Measurements from ENCODE around the gene LGR4. TPM values are rescaled to one million over a fixed set of nuclear protein-coding genes. Genes with fewer than 3 reads are reported as not detected.

The LGR4 gene
- total and polyA plus RNA-seq, 2 of the 13 experiments (the other 11 are each of a cell fraction or from before 2014, with no cell fraction given), result 42.1 to 68.7 TPM

DNA sequence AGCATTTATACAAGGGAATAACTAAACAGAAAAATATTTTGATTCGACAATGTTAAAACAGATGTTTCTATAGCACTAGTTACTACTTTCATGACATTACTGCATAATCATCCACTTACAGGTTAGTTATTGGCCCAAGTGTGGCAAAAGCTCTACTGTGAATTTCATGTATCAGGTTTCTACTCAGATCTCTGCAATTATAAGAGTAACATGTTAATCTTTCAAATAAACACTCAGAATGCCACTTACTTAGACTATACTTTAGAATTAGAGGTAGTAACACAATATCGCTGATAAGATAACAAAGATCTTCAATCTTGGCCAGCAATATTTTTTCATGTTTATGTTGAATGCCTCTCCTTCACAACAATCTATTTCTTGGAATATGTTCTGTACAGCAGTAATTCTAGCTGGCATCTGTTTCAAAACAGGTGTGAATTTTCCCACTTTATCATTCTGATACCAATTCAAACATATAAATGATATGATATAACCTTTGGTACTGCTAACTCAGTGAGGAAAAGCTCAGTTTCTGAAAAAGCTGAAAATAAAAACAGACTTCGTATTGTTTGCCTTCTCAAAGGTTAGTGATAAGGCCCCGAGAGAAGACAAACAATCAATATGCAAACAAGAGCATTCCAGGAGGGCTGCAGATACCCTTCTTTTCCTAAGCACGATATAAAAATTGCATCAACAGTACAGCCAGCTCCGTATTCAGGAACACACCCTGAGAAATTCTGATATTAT, 98.6 kb downstream of the LGR4 start (continued):
- TF ChIP-seq, protein P1, sequence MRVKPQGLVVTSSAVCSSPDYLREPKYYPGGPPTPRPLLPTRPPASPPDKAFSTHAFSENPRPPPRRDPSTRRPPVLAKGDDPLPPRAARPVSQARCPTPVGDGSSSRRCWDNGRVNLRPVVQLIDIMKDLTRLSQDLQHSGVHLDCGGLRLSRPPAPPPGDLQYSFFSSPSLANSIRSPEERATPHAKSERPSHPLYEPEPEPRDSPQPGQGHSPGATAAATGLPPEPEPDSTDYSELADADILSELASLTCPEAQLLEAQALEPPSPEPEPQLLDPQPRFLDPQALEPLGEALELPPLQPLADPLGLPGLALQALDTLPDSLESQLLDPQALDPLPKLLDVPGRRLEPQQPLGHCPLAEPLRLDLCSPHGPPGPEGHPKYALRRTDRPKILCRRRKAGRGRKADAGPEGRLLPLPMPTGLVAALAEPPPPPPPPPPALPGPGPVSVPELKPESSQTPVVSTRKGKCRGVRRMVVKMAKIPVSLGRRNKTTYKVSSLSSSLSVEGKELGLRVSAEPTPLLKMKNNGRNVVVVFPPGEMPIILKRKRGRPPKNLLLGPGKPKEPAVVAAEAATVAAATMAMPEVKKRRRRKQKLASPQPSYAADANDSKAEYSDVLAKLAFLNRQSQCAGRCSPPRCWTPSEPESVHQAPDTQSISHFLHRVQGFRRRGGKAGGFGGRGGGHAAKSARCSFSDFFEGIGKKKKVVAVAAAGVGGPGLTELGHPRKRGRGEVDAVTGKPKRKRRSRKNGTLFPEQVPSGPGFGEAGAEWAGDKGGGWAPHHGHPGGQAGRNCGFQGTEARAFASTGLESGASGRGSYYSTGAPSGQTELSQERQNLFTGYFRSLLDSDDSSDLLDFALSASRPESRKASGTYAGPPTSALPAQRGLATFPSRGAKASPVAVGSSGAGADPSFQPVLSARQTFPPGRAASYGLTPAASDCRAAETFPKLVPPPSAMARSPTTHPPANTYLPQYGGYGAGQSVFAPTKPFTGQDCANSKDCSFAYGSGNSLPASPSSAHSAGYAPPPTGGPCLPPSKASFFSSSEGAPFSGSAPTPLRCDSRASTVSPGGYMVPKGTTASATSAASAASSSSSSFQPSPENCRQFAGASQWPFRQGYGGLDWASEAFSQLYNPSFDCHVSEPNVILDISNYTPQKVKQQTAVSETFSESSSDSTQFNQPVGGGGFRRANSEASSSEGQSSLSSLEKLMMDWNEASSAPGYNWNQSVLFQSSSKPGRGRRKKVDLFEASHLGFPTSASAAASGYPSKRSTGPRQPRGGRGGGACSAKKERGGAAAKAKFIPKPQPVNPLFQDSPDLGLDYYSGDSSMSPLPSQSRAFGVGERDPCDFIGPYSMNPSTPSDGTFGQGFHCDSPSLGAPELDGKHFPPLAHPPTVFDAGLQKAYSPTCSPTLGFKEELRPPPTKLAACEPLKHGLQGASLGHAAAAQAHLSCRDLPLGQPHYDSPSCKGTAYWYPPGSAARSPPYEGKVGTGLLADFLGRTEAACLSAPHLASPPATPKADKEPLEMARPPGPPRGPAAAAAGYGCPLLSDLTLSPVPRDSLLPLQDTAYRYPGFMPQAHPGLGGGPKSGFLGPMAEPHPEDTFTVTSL (CRISPR knock-in tag; IDR thresholded peaks at IDR 0.05; ENCODE audit: borderline replicate concordance), result peak; percentile 95; the same call in 1 of the 2 replicates
- TF ChIP-seq, protein P2, sequence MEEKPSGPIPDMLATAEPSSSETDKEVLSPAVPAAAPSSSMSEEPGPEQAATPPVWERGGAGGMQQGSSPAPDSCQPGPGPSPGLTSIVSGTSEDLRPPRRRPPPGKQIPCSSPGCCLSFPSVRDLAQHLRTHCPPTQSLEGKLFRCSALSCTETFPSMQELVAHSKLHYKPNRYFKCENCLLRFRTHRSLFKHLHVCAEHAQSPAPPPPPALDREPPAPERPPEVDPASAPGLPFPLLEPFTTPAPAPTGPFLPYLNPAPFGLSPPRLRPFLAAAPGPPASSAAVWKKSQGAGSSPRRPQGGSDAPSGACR (CRISPR knock-in tag; IDR thresholded peaks at IDR 0.05), result peak; percentile 68; the same call in 1 of the 2 replicates
- TF ChIP-seq JUNB (CRISPR knock-in tag; IDR thresholded peaks at IDR 0.05; ENCODE audit: borderline replicate concordance) (no peak), REL (CRISPR knock-in tag; conservative IDR thresholded peaks at IDR 0.05) (no peak), SIX4 (CRISPR knock-in tag; IDR thresholded peaks at IDR 0.05) (peak; percentile 38; the same call in 1 of the 2 replicates), FOXC1 (CRISPR knock-in tag; IDR thresholded peaks at IDR 0.05; ENCODE audit: borderline replicate concordance) (no peak), KLF6 (CRISPR knock-in tag; IDR thresholded peaks at IDR 0.05) (peak; percentile 35; the same call in 1 of the 2 replicates), NCOA1 (CRISPR knock-in tag; IDR thresholded peaks at IDR 0.05) (no peak), MIXL1 (CRISPR knock-in tag; IDR thresholded peaks at IDR 0.05) (peak; percentile 67; the same call in 1 of the 2 replicates), TBX2 (CRISPR knock-in tag; IDR thresholded peaks at IDR 0.05; ENCODE audit: borderline replicate concordance) (peak; percentile 79), NCOA2 (CRISPR knock-in tag; IDR thresholded peaks at IDR 0.05) (peak; percentile 91), HDAC2 (CRISPR knock-in tag; IDR thresholded peaks at IDR 0.05) (peak; percentile 75), SETDB1 (CRISPR knock-in tag; IDR thresholded peaks at IDR 0.05; ENCODE audit: borderline replicate concordance) (no peak), FOXO1 (CRISPR knock-in tag; IDR thresholded peaks at IDR 0.05) (peak; percentile 82), PCBP2 (optimal IDR thresholded peaks at IDR 0.05; ENCODE audit: low read depth, low read length, poor library complexity, severe bottlenecking) (no peak)
- TF ChIP-seq, protein P3, sequence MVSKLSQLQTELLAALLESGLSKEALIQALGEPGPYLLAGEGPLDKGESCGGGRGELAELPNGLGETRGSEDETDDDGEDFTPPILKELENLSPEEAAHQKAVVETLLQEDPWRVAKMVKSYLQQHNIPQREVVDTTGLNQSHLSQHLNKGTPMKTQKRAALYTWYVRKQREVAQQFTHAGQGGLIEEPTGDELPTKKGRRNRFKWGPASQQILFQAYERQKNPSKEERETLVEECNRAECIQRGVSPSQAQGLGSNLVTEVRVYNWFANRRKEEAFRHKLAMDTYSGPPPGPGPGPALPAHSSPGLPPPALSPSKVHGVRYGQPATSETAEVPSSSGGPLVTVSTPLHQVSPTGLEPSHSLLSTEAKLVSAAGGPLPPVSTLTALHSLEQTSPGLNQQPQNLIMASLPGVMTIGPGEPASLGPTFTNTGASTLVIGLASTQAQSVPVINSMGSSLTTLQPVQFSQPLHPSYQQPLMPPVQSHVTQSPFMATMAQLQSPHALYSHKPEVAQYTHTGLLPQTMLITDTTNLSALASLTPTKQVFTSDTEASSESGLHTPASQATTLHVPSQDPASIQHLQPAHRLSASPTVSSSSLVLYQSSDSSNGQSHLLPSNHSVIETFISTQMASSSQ (IDR thresholded peaks at IDR 0.05; ENCODE audit: low read depth), result peak; percentile 71; the same call in 1 of the 2 replicates
- TF ChIP-seq, protein P3 (CRISPR knock-in tag; IDR thresholded peaks at IDR 0.05; ENCODE audit: borderline replicate concordance), result peak; percentile 72; the same call in 1 of the 2 replicates
- TF ChIP-seq, protein P4, sequence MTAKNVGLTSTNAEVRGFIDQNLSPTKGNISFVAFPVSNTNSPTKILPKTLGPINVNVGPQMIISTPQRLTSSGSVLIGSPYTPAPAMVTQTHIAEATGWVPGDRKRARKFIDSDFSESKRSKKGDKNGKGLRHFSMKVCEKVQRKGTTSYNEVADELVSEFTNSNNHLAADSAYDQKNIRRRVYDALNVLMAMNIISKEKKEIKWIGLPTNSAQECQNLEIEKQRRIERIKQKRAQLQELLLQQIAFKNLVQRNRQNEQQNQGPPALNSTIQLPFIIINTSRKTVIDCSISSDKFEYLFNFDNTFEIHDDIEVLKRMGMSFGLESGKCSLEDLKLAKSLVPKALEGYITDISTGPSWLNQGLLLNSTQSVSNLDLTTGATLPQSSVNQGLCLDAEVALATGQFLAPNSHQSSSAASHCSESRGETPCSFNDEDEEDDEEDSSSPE (CRISPR knock-in tag; IDR thresholded peaks at IDR 0.05), result no peak

Data from HepG2 (cell line).